Neural cell (in vitro differentiated cells): ENCODE data around the gene TMEM245. TPM values are rescaled to one million over a fixed set of nuclear protein-coding genes. Genes with fewer than 3 reads are reported as not detected.

Source experiments
- H2AFZ ChIP-seq: fragments of 200-600, 300-800 bp; sonication (generic), shearing (Covaris generic); 2 replicates; pipeline ENCODE4 v1.6.0; 2014; ENCODE audit warnings: low read depth, mild to moderate bottlenecking, antibody characterized with exemption, low read length, moderate library complexity
- H3F3A ChIP-seq: fragments of 200-600 bp; shearing (Covaris generic); 2 replicates; pipeline ENCODE4 v1.6.1; 2016; ENCODE audit warnings: mild to moderate bottlenecking, moderate library complexity, mixed read lengths, antibody characterized with exemption, low read length; ENCODE audit not compliant: insufficient read depth, poor library complexity, severe bottlenecking
- H3K27ac ChIP-seq: fragments of 200-600, 300-800 bp; sonication (generic), shearing (Covaris generic); 2 replicates; pipeline ENCODE4 v1.5.1; 2014; ENCODE audit warnings: mild to moderate bottlenecking, low read length, moderate library complexity
- H3K27me3 ChIP-seq: fragments of 300-800, 200-600 bp; sonication (generic), shearing (Covaris generic); 2 replicates; pipeline ENCODE4 v1.6.0; 2014; ENCODE audit warnings: mild to moderate bottlenecking, low read depth, low read length, moderate library complexity; ENCODE audit not compliant: insufficient read depth
- H3K36me3 ChIP-seq: fragments of 300-800, 200-600 bp; sonication (generic), shearing (Covaris generic); 2 replicates; pipeline ENCODE4 v1.5.1; 2014; ENCODE audit warnings: mild to moderate bottlenecking, antibody characterized with exemption, low read length, moderate library complexity; ENCODE audit not compliant: insufficient read depth
- H3K4me2 ChIP-seq: fragments of 300-800, 200-600 bp; sonication (generic), shearing (Covaris generic); 2 replicates; pipeline ENCODE4 v1.6.0; 2014; ENCODE audit warnings: mild to moderate bottlenecking, low read length
- H3K4me3 ChIP-seq: fragments of 300-800, 200-600 bp; sonication (generic), shearing (Covaris generic); 2 replicates; pipeline ENCODE4 v1.5.1; 2014; ENCODE audit warnings: mild to moderate bottlenecking, low read length, moderate library complexity
- H3K79me2 ChIP-seq: fragments of 200-600 bp; shearing (Covaris generic); replicated peaks from 2 replicates; pipeline ENCODE4 v1.6.0; 2014; ENCODE audit warnings: mild to moderate bottlenecking, low read length, moderate library complexity; ENCODE audit not compliant: insufficient read depth
- H3K9ac ChIP-seq: fragments of 300-800, 200-600 bp; sonication (generic), shearing (Covaris generic); 2 replicates; pipeline ENCODE4 v1.6.1; 2016; ENCODE audit warnings: mild to moderate bottlenecking, low read length, mixed read lengths
- H3K9me2 ChIP-seq: fragments of 200-600 bp; shearing (Covaris generic); 2 replicates; pipeline ENCODE4 v1.6.1; 2016; ENCODE audit warnings: mild to moderate bottlenecking, low read length, mixed read lengths; ENCODE audit not compliant: insufficient read depth
- H3K9me3 ChIP-seq: fragments of 200-600, 300-800 bp; sonication (generic), shearing (Covaris generic); 2 replicates; pipeline ENCODE4 v1.6.1; 2016; ENCODE audit warnings: mild to moderate bottlenecking, mixed run types, low read length, moderate library complexity, mixed read lengths
- H4K20me1 ChIP-seq: fragments of 200-600 bp; shearing (Covaris generic); 2 replicates; pipeline ENCODE4 v1.6.1; 2016; ENCODE audit warnings: mild to moderate bottlenecking, mixed run types; ENCODE audit not compliant: insufficient read depth
- CTCF ChIP-seq: fragments of 450-650 bp; IDR thresholded peaks from 2 replicates; pipeline ENCODE4 v1.5.1; 2014; ENCODE audit warnings: antibody characterized with exemption, mild to moderate bottlenecking, moderate library complexity; ENCODE audit not compliant: poor library complexity, severe bottlenecking
- EP300 ChIP-seq: fragments of 450-650 bp; conservative IDR thresholded peaks from 2 replicates; pipeline ENCODE4 v1.6.1; 2014; ENCODE audit warnings: antibody characterized with exemption, mild to moderate bottlenecking, moderate library complexity; ENCODE audit not compliant: poor library complexity, severe bottlenecking
- EZH2 ChIP-seq: fragments of 200-600, 300-800 bp; shearing (Covaris generic), sonication (generic); IDR thresholded peaks from 2 replicates; pipeline ENCODE4 v1.6.1; 2014; ENCODE audit warnings: antibody characterized with exemption, low read length, borderline replicate concordance, mild to moderate bottlenecking; ENCODE audit not compliant: insufficient read depth, poor library complexity, severe bottlenecking
- MXI1 ChIP-seq: fragments of 450-650 bp; conservative IDR thresholded peaks from 2 replicates; pipeline ENCODE4 v1.6.1; 2014; ENCODE audit warnings: antibody characterized with exemption, mild to moderate bottlenecking; ENCODE audit not compliant: poor library complexity, severe bottlenecking
- POLR2AphosphoS5 ChIP-seq: IDR thresholded peaks from 2 replicates; pipeline ENCODE4 v1.6.1; 2012
- RAD21 ChIP-seq: fragments of 450-650 bp; conservative IDR thresholded peaks from 2 replicates; pipeline ENCODE4 v1.6.1; 2014; ENCODE audit warnings: antibody characterized with exemption, mild to moderate bottlenecking, moderate library complexity
- SMC3 ChIP-seq: fragments of 450-650 bp; conservative IDR thresholded peaks from 2 replicates; pipeline ENCODE4 v1.6.1; 2014; ENCODE audit warnings: antibody characterized with exemption, mild to moderate bottlenecking, moderate library complexity; ENCODE audit not compliant: poor library complexity
- TAF1 ChIP-seq: IDR thresholded peaks from 2 replicates; pipeline ENCODE4 v1.6.1; 2012; ENCODE audit warnings: low read depth
- polyA plus RNA-seq: library from polyadenylated mRNA; depleted of rRNA; stranded (reverse); fragments of >200 nt; gene quantifications from 2 replicates; pipeline ENCODE4 v1.2.3, GENCODE V29; 2014
- TF ChIP-seq, protein P1 (sequence below): IDR thresholded peaks from 2 replicates; pipeline ENCODE4 v1.6.1; 2012; ENCODE audit warnings: borderline replicate concordance

Gene TMEM245
- polyA plus RNA-seq, 1 donor from 2014 or later, result 32.1 TPM

DNA sequence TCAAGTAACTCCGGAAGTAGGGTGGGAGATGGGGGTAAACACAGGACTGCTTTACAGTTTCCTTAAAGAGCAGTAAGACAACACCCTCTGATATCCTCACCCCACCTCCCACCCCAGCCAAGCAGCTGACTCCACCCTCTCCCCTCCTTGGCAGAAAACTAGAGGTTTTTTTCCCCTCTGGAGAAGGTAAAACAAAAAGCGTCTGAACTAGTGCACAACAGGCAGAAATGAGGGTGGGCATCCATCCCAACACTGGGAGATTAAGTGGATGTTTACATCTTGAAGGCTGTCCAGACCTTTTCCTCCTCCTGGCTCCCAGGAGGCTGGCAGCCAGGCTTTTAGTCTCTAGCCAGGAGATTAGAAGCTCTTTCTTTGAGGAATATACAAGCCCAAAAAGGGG, 92.6 kb downstream of the TMEM245 start:
- Histone ChIP-seq H3K4me2 (no peak overlapping the region), H3K9ac (no peak overlapping the region), H3K36me3 (no peaks in the 10 kb centered on the region), H2AFZ (no peak overlapping the region), H3K4me3 (no peak overlapping the region), H4K20me1 (no peaks in the 10 kb centered on the region), H3K27me3 (no peaks in the 10 kb centered on the region), H3K9me2 (no peaks in the 10 kb centered on the region), H3F3A (no peaks in the 10 kb centered on the region), H3K79me2 (no peaks in the 10 kb centered on the region), H3K9me3 (no peaks in the 10 kb centered on the region), H3K27ac (no peak overlapping the region)
- TF ChIP-seq SMC3 (no peak), RAD21 (no peak), EZH2 (no peak), TAF1 (no peak), MXI1 (no peak), POLR2AphosphoS5 (no peak), CTCF (no peak), EP300 (no peak)
- TF ChIP-seq, protein P1, sequence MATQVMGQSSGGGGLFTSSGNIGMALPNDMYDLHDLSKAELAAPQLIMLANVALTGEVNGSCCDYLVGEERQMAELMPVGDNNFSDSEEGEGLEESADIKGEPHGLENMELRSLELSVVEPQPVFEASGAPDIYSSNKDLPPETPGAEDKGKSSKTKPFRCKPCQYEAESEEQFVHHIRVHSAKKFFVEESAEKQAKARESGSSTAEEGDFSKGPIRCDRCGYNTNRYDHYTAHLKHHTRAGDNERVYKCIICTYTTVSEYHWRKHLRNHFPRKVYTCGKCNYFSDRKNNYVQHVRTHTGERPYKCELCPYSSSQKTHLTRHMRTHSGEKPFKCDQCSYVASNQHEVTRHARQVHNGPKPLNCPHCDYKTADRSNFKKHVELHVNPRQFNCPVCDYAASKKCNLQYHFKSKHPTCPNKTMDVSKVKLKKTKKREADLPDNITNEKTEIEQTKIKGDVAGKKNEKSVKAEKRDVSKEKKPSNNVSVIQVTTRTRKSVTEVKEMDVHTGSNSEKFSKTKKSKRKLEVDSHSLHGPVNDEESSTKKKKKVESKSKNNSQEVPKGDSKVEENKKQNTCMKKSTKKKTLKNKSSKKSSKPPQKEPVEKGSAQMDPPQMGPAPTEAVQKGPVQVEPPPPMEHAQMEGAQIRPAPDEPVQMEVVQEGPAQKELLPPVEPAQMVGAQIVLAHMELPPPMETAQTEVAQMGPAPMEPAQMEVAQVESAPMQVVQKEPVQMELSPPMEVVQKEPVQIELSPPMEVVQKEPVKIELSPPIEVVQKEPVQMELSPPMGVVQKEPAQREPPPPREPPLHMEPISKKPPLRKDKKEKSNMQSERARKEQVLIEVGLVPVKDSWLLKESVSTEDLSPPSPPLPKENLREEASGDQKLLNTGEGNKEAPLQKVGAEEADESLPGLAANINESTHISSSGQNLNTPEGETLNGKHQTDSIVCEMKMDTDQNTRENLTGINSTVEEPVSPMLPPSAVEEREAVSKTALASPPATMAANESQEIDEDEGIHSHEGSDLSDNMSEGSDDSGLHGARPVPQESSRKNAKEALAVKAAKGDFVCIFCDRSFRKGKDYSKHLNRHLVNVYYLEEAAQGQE, result no peak

- no peak overlapping the region for H3K9ac ChIP-seq
- H3F3A ChIP-seq, result no peaks in the 10 kb centered on the region
- no peaks in the 10 kb centered on the region for H3K27me3 ChIP-seq
- H2AFZ ChIP-seq, result no peak overlapping the region
- no peaks in the 10 kb centered on the region for H3K9me3 ChIP-seq
- H4K20me1 ChIP-seq, result no peaks in the 10 kb centered on the region
- H3K4me2 ChIP-seq, result no peak overlapping the region
- H3K27ac ChIP-seq, result no peak overlapping the region
- no peaks in the 10 kb centered on the region for H3K9me2 ChIP-seq
- no peak for TF ChIP-seq EZH2
- TF ChIP-seq SMC3, result no peak
- TF ChIP-seq TAF1, result no peak
- no peak for TF ChIP-seq CTCF
- TF ChIP-seq, protein P1, result no peak
- TF ChIP-seq POLR2AphosphoS5, result no peak
- no peak for TF ChIP-seq MXI1
- no peaks in the 10 kb centered on the region for H3K79me2 ChIP-seq
- H3K4me3 ChIP-seq, result no peak overlapping the region
- no peaks in the 10 kb centered on the region for H3K36me3 ChIP-seq
Measured at GRCh38 chr9:109026306-109026705, 93.4 kb downstream of the TMEM245 start.
